ENCODE results near the gene TSSK2.

Gene TSSK2

DNA sequence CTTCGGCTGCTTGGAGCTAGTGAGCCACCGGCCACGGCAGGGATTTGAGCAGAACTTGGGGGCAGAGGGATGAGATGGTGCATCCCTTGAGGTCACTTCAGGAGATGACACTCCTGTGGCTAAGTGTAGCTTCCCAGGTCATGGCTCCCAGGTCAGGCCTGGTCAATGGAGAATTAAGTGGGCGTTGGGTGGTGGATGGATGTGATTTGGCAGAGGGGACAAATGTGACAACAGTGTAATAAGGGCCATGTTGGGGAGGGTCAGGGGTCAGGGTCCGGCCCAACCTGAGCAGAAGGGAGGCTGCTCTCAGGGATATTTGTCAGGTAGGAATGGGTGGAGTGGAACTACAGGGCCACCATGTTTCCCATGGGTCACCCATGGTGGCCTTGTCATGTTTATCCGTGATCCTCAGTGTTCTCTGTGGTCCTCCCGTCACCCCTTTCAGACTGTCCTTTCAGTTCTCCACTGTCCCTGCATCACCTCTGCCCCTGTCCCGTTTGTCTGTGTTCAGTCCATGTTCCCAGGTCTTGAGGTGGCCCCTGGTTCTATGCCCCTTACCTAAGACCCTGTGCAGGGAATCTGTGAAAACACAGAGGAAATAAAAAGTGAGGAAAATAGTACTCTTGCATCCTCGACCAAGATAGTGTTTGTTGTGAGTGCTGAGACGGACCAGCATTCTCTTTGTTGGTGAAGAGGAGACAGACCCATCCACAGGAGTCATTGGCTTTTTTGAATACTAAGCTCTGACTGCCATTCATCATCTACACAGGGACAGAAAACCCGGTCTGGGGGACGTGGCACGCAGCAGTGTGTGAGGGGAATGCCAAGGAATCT, 41.3 kb downstream of the TSSK2 start:
- FAIRE-seq, result no peak

DNA sequence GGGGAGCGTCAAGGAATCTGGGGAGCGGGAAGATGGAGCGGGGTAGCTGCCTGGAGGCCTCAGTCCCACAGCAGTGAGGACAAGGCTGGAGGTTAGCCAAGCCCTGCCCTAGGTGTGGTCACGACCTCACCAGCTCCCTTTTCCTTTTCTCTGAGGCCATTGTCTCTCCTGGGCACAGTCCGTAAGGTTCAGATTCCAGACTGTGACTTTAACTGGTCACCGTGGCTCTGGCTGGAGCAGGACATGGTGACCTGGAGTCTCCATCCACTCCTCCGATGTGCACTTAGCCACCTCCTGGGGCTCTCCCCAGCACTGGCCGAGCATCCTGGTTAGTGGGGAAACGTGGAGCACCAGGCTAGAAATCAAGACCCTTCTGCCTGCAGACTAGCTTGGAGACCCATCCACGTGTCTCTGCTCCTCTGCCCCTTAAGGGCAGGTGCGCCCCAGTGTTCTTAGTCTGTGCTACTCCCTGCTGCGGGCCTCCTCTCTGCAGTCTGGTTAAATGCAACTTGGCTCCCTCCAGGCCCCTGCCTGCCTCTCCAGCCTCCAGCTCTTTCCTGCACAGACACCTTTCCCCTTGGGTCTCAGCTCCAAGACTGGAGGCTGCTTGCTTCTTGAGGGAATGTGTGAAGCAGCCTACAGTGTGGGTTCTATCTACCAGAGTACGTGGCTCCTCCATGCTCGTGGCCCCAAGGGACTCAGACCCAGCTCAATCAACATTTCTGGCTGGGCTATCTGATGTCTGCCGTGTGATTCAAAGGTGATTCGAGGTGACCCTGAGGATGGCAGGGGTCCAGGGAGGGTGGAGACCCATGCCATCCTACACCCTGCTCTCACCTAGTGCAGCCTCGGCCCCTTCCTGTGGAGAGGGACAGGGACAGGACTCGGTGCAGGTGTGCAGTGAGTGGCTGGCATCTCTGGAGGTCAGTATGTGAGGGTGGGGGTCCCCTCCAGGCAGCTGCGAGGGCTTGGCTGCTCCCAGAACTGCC, 42.2 kb downstream of the TSSK2 start:
- FAIRE-seq, result no peak

DNA sequence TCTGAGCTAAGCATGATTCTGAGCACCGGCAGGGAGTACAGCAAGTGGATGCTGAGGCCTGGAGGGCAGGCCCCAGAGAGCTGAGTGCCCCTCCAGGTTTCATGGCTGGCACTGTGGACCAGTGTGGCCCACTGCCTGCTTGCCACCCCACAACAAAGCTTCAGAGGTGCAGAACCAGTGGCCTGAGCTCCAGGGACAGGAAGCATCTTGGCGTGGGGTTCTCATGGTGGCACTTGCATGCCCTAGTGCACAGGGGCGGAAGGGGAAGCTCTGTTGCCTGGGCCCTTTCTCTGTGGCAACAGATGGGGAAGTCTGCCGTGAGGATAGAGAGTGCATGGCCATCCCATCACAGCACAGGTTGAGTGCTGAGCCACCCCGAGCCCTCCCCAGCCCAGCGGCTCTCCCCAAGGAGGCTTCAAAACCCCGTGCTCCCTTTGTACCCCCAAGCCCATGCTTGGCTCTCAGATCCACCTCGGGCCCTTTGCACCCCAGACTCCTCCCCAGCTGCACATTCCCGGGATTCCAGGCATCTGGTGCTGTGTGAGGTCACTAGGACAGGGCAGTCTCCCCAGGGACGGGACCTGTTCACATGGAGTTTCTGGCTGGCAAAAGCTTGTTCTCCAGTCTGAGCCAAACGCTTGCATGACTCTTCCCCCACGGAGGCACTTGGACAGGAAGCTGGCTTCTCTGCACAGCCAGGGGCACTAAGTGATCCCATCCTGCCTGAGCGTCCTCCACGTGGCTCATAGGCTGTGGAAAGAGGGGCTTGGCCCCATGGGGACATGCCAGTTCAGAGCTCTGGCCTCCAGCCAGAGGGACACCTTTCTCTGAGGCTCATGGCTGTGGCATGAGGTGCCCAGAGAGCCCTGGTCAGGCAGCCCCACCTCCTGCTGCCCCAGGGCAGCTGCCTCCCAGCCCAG, 43.3 kb downstream of the TSSK2 start:
- no peak for FAIRE-seq

DNA sequence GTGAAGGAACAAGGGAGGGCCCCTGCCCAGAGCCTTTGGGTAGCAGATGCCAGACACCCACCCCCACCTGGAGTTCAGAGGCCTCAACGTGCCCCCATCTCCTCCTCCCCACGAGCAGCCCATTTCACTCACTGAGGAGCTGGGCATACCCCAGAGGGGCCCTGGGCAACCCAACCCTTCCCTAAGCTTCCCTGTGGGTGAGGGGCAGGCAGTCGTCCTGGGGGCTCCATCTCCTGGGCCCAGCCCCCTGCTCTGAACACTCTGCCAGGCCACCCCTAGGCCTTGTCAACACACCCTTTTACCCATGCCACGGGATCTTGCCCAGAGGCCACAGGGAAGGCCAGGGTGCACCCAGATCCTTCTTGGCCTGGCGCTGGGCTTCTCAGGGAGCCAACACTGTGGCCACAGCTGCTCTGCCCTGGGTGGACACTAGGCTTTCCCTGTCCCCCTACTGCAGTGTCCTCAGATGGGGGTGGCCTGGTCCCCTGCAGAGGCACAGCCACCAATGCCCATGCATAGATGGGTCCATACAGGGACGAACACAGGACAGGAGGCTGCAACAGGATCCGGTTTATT, 44.0 kb downstream of the TSSK2 start:
- FAIRE-seq, result no peak

DNA sequence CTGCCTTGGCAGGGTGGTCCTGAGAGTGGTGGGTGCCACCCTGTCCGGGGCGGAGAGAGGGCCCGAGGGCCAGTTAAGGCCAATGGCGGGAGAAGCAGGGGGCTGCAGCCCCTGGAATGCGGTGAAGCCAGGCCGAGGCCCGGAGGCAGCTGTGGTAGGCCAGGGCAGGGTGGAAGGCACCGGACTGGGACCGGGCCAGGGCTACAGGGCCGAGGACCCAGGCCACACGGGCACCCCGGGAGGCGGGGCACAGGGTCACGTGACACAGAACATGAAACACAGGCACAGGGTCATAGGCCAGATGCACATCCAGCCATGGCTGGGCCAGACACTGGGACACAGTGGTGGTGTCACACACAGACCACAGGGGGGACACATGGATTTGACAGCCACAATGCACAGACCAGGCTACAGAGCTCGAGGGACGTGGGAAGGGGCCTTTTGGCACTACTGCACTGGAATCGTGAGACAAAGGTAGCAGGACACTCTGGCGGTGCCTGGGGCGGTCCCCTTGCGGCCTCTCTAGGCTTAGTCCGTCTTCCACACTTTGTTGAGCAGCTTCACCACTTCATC, 44.6 kb downstream of the TSSK2 start:
- FAIRE-seq, result no peak

DNA sequence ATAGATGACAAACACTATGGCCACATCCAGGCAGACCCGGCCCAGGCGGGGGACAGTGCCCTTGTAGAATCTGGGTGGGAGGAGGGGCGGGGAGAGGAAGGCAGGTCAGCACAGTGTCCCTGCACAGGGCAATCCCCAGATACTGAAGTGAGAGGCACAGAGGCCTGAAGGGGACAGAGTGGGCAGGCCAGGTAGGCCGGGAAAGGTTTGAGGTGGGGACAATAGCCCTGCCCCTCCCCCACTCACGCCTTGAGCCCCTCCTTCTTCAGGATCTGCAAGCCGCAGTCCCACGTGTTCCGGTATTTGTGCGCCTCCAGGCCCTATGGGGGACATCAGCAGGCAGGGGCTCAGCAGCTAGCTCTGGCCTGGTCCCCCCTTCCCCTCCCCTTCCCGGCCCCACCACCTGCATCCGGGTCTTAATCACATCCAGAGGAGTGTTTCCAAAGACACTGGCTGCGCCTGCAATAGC, 45.1 kb downstream of the TSSK2 start:
- FAIRE-seq, result no peak

DNA sequence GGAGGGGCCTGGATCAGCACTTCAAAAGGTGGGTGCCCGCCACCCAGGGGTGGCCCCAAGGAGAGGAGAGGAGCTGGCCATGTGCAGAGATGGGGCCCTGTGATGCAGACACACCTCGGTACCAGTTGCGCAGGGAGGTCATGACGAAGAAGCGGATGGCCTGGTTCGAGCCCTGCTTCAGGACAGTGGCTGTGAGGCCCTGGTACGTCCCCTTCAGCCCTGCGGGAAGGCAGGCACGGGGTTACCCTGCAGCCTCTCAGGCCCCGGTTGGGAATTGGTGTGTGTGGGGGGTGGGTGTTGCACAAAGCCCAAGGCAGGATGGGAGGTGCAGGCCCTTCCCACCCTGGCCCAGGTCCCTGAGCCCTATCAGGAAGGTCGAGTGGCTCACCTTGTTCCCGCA, 45.6 kb downstream of the TSSK2 start:
- no peak for FAIRE-seq

DNA sequence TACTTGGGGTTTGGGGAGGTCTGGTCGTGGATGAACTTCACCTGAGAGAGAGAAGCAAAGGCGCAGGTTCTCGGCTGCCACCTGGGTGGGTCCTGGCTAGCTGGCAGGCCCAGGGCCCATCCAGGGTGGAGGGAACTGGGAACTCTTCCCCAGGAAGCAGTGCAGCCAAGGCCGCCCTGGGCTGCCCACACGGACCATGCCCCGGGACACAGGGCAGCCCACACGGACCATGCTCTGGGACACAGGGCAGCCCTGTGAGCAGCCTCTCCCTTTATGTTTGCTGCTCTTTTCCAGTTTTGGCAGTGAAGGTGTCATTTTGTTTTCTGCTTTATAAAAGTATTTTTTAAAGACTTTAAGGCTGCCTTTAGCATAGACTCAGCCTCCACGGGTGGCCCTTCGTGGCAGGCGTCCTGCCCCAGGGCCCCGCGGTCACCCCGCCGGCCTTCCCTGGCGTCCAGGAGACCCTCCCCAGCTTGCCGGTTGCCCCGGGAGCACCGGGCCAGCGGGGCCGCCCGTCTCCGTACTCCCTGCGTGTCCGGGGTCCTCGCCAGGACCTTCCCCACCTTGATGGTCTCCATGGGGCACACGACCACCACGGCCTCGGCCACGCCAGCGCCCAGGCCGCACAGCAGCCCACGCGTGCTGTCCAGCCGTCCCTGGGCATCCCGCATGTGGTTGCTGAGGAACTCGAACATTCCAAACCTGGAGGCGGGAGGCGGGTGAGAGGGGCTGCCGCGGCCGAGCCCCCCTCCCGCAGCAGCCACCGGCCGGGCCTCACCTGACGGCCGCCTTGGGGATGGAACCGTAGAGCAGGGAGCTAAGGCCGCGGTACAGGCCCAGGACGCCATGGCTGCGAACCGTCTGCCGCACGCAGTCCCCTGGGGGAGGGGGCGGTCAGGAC, 46.3 kb downstream of the TSSK2 start:
- no peak for FAIRE-seq

DNA sequence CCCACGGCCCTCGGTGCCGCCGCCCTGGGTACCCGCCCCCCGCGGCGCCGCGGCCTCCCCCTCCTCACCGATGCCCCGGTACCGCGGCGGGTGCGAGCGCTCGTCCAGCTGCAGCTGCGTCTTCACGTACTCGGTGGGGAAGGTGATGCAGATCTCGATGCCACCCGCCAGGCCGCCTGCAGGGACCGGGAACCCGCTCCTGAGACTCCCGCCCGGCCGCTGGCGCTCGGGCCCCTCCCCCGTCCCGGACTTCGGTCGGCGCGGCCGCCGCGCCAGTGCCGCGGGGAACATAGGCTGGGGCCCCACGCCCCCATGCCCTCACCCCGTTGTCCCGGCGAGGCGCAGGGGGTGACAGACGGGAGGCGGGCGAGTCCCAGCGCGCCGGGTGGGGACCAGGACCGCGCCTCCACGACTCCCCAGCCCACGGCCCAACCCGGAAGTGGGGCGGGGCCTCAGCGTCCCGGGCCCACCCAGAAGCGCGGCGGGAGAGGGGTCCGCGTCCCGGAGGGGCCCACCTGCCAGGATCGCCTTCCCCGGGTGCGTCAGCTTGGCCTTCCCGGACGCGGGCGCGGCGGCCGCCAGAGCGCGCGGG, 47.1 kb downstream of the TSSK2 start:
- no peak for FAIRE-seq

DNA sequence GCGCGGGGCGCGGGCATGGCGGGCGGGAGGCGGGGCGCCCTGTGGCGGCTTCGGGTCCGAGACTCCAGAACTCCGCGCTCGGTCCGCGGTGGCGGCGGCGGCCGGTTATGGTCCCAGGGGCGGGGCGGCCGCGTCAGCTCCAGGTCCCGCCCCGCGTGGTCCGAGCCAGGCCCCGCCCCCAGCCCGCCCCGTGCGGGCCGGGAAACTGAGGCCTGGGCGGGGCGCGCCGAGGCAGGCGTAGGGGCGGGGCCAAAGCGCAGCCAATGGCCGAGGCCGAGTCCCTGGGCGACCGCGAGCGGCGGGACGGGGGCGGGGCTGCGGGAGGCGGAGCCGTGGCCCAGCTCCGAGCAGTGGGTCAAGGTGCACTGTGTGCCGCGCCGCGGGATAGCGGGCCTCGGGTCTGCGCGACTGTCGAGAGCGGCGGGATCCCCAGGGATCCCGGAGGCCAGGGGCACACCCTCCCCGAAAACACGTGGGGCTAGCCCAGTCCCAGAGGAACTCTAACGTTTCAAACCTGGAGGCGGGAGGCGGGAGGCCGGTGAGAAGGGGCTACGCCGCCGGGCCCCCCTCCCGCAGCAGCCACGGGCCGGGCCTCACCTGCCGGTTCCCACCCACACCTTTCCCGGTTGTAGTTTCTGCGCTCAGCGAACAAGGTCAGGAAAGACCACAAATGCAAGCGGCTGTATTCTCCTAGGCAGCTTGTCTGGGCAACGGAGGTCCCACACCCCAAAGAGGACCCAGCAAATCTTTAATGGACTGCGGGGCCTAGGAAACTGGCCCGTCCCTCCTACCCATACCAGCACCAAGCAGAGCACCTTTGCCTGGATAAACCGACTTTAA, 47.8 kb downstream of the TSSK2 start, which contains the start of gene SLC25A1:
Gene SLC25A1, minus strand, starts transcription at position 80 of the 840 bp plus-strand sequence. Its CDS starts 63 bp downstream, at position 17.
- no peak for FAIRE-seq

DNA sequence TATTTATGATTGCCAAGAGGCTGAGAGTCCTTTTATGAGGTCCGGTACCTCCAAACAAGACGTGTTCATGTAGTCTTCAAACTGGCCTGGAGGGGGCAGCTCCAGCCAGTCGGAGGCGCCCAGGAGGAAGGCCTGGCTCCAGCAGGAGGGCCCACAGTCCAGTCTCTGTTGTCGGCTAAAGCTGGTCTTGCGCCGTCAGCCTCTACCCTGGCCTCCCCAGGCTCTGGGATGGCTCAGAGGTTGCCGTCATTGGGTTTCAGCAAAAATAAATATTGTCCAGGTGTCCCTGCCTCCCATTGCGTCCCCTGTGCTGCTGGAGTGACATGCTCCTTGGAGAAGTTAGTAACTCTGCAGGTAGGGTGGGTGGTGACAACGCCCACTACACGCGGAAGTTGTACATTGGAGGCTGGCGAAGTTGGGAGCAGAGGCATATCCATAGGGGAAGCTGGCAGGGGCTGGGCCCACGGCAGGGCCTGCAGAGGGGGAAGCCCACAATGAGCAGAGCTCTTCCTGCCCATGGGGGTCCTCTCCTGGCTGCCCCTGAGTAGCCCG, 48.5 kb downstream of the TSSK2 start:
- FAIRE-seq, result peak; percentile 73

DNA sequence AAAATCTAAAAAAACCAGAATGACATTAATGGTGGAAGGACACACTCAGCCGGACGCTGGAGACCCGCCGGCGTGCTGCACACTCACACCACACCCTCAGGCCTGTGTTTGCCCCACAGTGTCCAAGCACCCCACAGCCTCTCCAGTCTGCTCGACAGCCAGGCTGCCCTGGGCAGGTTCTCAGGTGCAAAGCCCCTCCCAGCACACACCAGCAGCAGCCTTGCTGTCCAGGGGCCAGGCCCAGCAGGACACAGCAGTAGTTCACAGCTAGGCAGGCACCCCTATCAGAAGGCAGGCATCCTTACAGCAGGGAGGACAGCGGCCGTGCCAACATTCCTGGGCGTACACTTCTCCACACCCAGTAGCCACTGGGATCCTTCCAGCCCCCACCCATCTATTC, 49.1 kb downstream of the TSSK2 start:
- no peak for FAIRE-seq

DNA sequence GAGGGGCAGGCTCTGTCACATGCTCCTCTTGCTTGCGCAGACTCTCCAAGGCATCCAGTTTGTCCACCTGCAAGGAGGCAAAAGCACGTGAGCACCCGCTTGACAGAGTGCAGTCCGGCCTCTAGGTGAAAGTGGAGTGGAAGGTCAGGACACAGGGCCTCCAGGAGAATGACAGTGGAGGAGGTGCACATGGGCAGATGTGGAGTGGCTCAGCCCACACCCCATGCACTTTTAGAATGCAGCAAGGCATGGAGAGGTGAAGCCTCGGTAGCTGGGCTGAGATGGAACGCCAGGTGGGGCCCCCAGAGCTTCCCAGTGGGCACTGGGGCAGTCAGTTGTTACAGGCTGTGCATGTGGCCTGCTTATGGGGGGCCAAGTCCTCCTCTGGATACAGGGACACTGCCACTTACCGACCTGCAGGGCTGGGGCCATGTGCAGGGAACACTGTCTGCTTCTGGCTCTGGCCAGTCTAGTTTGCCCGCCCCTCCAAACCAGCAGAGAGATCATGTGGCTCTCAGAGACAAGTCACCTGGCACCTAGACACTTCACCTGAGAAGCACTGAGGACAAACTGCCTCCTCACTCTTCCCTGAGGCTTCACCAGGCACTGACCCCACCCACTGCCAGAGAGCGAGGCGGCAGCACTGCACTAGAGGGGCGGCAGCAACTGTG, 49.8 kb downstream of the TSSK2 start:
- no peak for FAIRE-seq

DNA sequence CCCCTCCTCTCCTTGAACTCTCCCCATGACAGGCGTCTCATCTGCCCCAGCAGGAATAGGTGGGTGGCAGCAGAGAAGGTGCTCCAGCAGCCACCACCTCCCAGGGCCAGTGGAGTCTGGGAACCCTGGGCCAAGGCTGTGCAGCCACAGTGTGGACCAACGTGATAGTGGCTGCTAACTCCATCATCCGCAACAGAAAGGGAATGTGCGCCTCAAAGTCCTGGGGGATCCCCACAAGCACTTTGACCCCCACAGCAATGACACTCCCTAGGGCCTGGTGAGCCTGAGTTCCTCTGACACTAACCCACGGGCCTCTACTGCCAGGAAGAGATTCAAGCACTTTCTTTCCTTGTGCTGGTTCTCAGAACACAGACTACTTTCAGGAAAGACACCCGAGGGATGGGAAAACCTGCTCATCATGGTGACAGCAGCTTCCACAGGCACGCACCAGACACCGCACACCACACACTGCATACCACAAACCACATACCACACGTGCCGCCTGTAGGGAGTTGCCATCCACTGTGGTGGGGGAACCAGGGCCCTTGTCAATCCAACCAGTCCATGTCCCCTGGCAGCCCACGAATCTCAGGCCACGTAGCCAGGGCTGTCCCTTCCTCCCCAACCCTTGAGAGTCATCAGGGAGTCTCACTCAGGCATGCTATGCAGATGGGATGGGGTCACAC, 50.8 kb downstream of the TSSK2 start:
- FAIRE-seq, result no peak
